IMR-90 (cell line): Measurements from ENCODE around the gene LGALS9. TPM values are rescaled to one million over a fixed set of nuclear protein-coding genes. Genes with fewer than 3 reads are reported as not detected.

Experiments used
- ATAC-seq: fragments of 200-7000 bp; cut with Tn5 transposase; 2 replicates; pipeline ENCODE4 v1.9.1; 2020; ENCODE audit warnings: low read depth, mild to moderate bottlenecking, moderate library complexity
- BruUV-seq: library from RNA; stranded (reverse); fragments of 400-500 nt; replicated peaks from 2 replicates; lab custom pipeline; 2021; lab: Mats Ljungman, UMichigan
- CTCF ChIA-PET: fragments of 300-600 bp; formaldehyde crosslinking; extraction: SDS; loops from one replicate; lab custom pipeline; 2021; ENCODE audit warnings: antibody characterized with exemption; lab: Yijun Ruan, JAX
- POLR2A ChIA-PET: fragments of 300-600 bp; sonication (Branson Sonifier 250); formaldehyde crosslinking; loops from one replicate; lab custom pipeline; 2022; ENCODE audit warnings: antibody characterized with exemption; ENCODE audit not compliant: unreplicated experiment; lab: Charles Lee
- DNase-seq: peaks from one replicate; pipeline ENCODE4 v3.0.0; 2013
- H2AFZ ChIP-seq: replicated peaks from 2 replicates; pipeline ENCODE3; 2013; ENCODE audit warnings: low read length, mild to moderate bottlenecking; ENCODE audit not compliant: poor library complexity
- H2AK5ac ChIP-seq: 2 replicates; pipeline ENCODE4 v1.6.1; 2013; ENCODE audit warnings: low read depth, low read length, inconsistent platforms
- H2AK9ac ChIP-seq: replicated peaks from 2 replicates; pipeline ENCODE3; 2013; ENCODE audit warnings: mild to moderate bottlenecking, low read depth, low read length, moderate library complexity; ENCODE audit not compliant: poor library complexity
- H2BK120ac ChIP-seq: 2 replicates; pipeline ENCODE4 v1.6.1; 2013; ENCODE audit warnings: low read depth, low read length, inconsistent platforms
- H2BK15ac ChIP-seq: 3 replicates; pipeline ENCODE4 v1.6.1; 2013; ENCODE audit warnings: low read depth, low read length, inconsistent platforms
- H2BK20ac ChIP-seq: 2 replicates; pipeline ENCODE4 v1.6.1; 2013; ENCODE audit warnings: low read depth, mild to moderate bottlenecking, inconsistent platforms, low read length, moderate library complexity
- H2BK5ac ChIP-seq: 2 replicates; pipeline ENCODE4 v1.6.1; 2013; ENCODE audit warnings: mild to moderate bottlenecking, low read depth, low read length, inconsistent platforms; ENCODE audit not compliant: poor library complexity, severe bottlenecking
- H3K14ac ChIP-seq: replicated peaks from 2 replicates; pipeline ENCODE4 v1.6.1; 2013; ENCODE audit warnings: low read depth, low read length, inconsistent platforms
- H3K18ac ChIP-seq: 2 replicates; pipeline ENCODE4 v1.6.1; 2013; ENCODE audit warnings: low read depth, low read length, control low read depth
- H3K23ac ChIP-seq: 2 replicates; pipeline ENCODE4 v1.6.1; 2013; ENCODE audit warnings: low read depth, low read length, inconsistent platforms
- H3K27ac ChIP-seq: 2 replicates; pipeline ENCODE4 v1.5.1; 2013; ENCODE audit warnings: mild to moderate bottlenecking, control low read depth, low read length; ENCODE audit not compliant: insufficient read depth
- H3K27me3 ChIP-seq: 2 replicates; pipeline ENCODE4 v1.6.1; 2013; ENCODE audit warnings: low read length; ENCODE audit not compliant: control insufficient read depth, insufficient read depth
- H3K36me3 ChIP-seq: 2 replicates; pipeline ENCODE4 v1.6.1; 2013; ENCODE audit warnings: low read length, mixed read lengths; ENCODE audit not compliant: control insufficient read depth, insufficient read depth
- H3K4ac ChIP-seq: 2 replicates; pipeline ENCODE4 v1.6.1; 2013; ENCODE audit warnings: low read depth, low read length, inconsistent platforms
- H3K4me1 ChIP-seq: 2 replicates; pipeline ENCODE4 v1.6.1; 2013; ENCODE audit warnings: low read length, mixed read lengths; ENCODE audit not compliant: control insufficient read depth, insufficient read depth
- H3K4me2 ChIP-seq: 2 replicates; pipeline ENCODE4 v1.6.1; 2013; ENCODE audit warnings: low read depth, mild to moderate bottlenecking, control low read depth, low read length, moderate library complexity
- H3K4me3 ChIP-seq: 2 replicates; pipeline ENCODE4 v1.5.1; 2013; ENCODE audit warnings: low read depth, mild to moderate bottlenecking, control low read depth, low read length, moderate library complexity; ENCODE audit not compliant: insufficient read depth
- H3K56ac ChIP-seq: 2 replicates; pipeline ENCODE4 v1.6.1; 2013; ENCODE audit warnings: low read length, inconsistent platforms; ENCODE audit not compliant: insufficient read depth; ENCODE audit errors: extremely low read depth
- H3K79me1 ChIP-seq, 2 experiments: 2 replicates each; pipeline ENCODE4 v1.6.1; 2013; ENCODE audit warnings: low read length in 2 of 2, inconsistent platforms in 1 of 2, low read depth in 1 of 2
- H3K9ac ChIP-seq: 2 replicates; pipeline ENCODE4 v1.6.1; 2013; ENCODE audit warnings: low read depth, low read length, control low read depth
- H3K9me1 ChIP-seq: 2 replicates; pipeline ENCODE4 v1.6.1; 2013; ENCODE audit warnings: low read length, inconsistent platforms; ENCODE audit not compliant: insufficient read depth
- H3K9me3 ChIP-seq: 2 replicates; pipeline ENCODE4 v1.6.1; 2013; ENCODE audit warnings: low read length; ENCODE audit not compliant: control insufficient read depth, insufficient read depth
- H4K20me1 ChIP-seq: 2 replicates; pipeline ENCODE4 v1.6.1; 2013; ENCODE audit warnings: low read length, inconsistent platforms; ENCODE audit not compliant: insufficient read depth
- H4K5ac ChIP-seq: 2 replicates; pipeline ENCODE4 v1.6.1; 2013; ENCODE audit warnings: mild to moderate bottlenecking, low read depth, low read length, control low read depth
- H4K8ac ChIP-seq, 2 experiments: 2 replicates each; pipeline ENCODE4 v1.6.1; 2013; ENCODE audit warnings: low read depth in 2 of 2, low read length in 2 of 2, control low read depth in 1 of 2, inconsistent platforms in 1 of 2
- H4K91ac ChIP-seq: 2 replicates; pipeline ENCODE4 v1.6.1; 2013; ENCODE audit warnings: low read depth, low read length, inconsistent platforms; ENCODE audit not compliant: insufficient read depth
- BHLHE40 ChIP-seq: fragments of 150-350 bp; IDR thresholded peaks from 2 replicates; pipeline ENCODE4 v1.6.1; 2016; ENCODE audit warnings: mild to moderate bottlenecking, low read depth, low read length
- FOS ChIP-seq: fragments of 150-350 bp; IDR thresholded peaks from 2 replicates; pipeline ENCODE4 v1.6.1; 2016; ENCODE audit warnings: low read depth, low read length
- MXI1 ChIP-seq: IDR thresholded peaks from 2 replicates; pipeline ENCODE4 v1.6.1; 2012; ENCODE audit warnings: low read depth, mild to moderate bottlenecking, low read length, moderate library complexity, borderline replicate concordance
- NFE2L2 ChIP-seq: fragments of 150-350 bp; IDR thresholded peaks from 2 replicates; pipeline ENCODE4 v1.6.1; 2016; ENCODE audit warnings: low read depth, mild to moderate bottlenecking, low read length
- RAD21 ChIP-seq: IDR thresholded peaks from 2 replicates; pipeline ENCODE4 v1.6.1; 2012; ENCODE audit warnings: low read length, improper control_type of control experiment
- SMC3 ChIP-seq: fragments of 150-350 bp; IDR thresholded peaks from 2 replicates; pipeline ENCODE4 v1.6.1; 2016; ENCODE audit warnings: low read depth, mild to moderate bottlenecking, antibody characterized with exemption, low read length, moderate library complexity
- WGBS, 2 experiments: methylation state at CpG; one replicate each; pipeline versions ENCODE4 v1.1.5 to v1.1.7; 2013; ENCODE audit warnings: missing lambda C conversion rate in 2 of 2; ENCODE audit not compliant: insufficient read length in 1 of 2; ENCODE audit errors: extremely low coverage in 2 of 2; 5-methylcytosine and 5-hydroxymethylcytosine counted together
- dilution Hi-C: fragments of 300-500 bp; cut with HindIII; formaldehyde crosslinking; loops from one replicate; pipeline ENCODE4 v1.14.3; 2018; ENCODE audit warnings: low sequenced_read_pairs; ENCODE audit not compliant: unreplicated experiment
- in situ Hi-C: fragments of 300-500 bp; cut with MboI; formaldehyde crosslinking; loops from 3 replicates; pipeline ENCODE4 v1.14.3; 2019; ENCODE audit warnings: low sequenced_read_pairs, inconsistent platforms, mixed read lengths
- intact Hi-C: fragments of 100-400 bp; cut with micrococcal nuclease; formaldehyde crosslinking; loops from 2 replicates; pipeline ENCODE4 v1.10.0; 2022
- polyA plus RNA-seq, 3 experiments: library from polyadenylated mRNA; depleted of rRNA; stranded (reverse); fragments of >200 nt; gene quantifications; 2 replicates each; pipeline ENCODE4 v1.2.3, GENCODE V29; 2012; ENCODE audit warnings: low replicate concordance in 1 of 3
- total RNA-seq: library from RNA; depleted of rRNA; stranded (reverse); fragments of >200 nt; gene quantifications from 2 replicates; pipeline ENCODE4 v1.2.3, GENCODE V29; 2012
- TF ChIP-seq, protein P1 (sequence below): fragments of 150-350 bp; IDR thresholded peaks from 2 replicates; pipeline ENCODE4 v1.6.1; 2017; ENCODE audit warnings: mild to moderate bottlenecking, antibody characterized with exemption, low read length, low read depth
- TF ChIP-seq, protein P2 (sequence below): conservative IDR thresholded peaks from 2 replicates; pipeline ENCODE4 v1.5.1; 2012; ENCODE audit warnings: mild to moderate bottlenecking, low read depth, low read length, improper control_type of control experiment

The LGALS9 gene
- total and polyA plus RNA-seq, 2 of the 4 experiments (the other 2 are of a cell fraction): 0.54 to 2.5 TPM

DNA sequence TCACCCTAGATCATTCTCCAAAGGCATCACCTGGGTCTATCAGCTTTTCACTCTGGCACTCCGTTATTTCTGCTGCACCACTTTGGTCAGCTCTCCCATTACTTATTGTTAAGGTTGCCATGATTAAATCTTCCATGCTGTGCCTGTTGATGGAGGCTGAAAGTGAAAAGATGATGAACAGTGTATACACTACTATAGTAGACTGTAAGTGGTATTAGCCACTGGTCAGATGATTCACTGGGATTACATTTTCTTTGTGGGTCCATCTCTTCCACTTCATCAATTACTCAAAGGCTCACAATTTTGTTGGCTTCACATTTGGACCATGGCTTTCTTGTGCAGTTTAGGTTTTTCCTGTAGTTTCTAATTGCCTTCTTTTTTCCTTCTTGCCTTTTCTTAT, 15.9 kb upstream of the LGALS9 start:
- Histone ChIP-seq H4K8ac (no peak overlapping the region), H3K27ac (no peak overlapping the region), H3K9me1 (no peaks in the 10 kb centered on the region; the same call in 1 of the 2 replicates), H4K91ac (no peak overlapping the region), H3K9me3 (no peaks in the 10 kb centered on the region), H2BK120ac (no peak overlapping the region), H3K36me3 (peaks cover 72% of the 10 kb centered on the region), H3K4me1 (peaks cover 8% of the 10 kb centered on the region; the same call in 1 of the 2 replicates), H3K4ac (no peak overlapping the region), H2AK5ac (no peak overlapping the region), H2AK9ac (no peak overlapping the region), H4K20me1 (no peaks in the 10 kb centered on the region; the same call in 1 of the 2 replicates), H3K79me1 (no peaks in the 10 kb centered on the region; a peak in 1 of 4 replicates), H3K18ac (no peak overlapping the region), H2AFZ (no peak overlapping the region), H2BK5ac (no peak overlapping the region), H3K14ac (no peak overlapping the region), H3K4me3 (no peak overlapping the region), H2BK20ac (no peak overlapping the region), H3K27me3 (no peaks in the 10 kb centered on the region), H3K9ac (no peak overlapping the region), H3K4me2 (no peak overlapping the region), H4K5ac (no peak overlapping the region), H2BK15ac (no peak overlapping the region), H3K23ac (no peak overlapping the region), H3K56ac (no peak overlapping the region)
- ATAC-seq: no peak
- intact Hi-C loops (no loop called here), dilution Hi-C loops (no loop called here), in situ Hi-C loops (no loop called here)
- BruUV-seq: no TSS peak
- ChIA-PET POLR2A (no interaction called here), CTCF (interaction anchor here (0.6 kb wide), 1 partner anchor 47 kb away, joined by 3 read pairs; no protein-coding TSS in a partner anchor)
- no peak for TF ChIP-seq FOS
- no peak for TF ChIP-seq MXI1
- TF ChIP-seq, protein P1, sequence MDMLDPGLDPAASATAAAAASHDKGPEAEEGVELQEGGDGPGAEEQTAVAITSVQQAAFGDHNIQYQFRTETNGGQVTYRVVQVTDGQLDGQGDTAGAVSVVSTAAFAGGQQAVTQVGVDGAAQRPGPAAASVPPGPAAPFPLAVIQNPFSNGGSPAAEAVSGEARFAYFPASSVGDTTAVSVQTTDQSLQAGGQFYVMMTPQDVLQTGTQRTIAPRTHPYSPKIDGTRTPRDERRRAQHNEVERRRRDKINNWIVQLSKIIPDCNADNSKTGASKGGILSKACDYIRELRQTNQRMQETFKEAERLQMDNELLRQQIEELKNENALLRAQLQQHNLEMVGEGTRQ: no peak
- TF ChIP-seq, protein P2, sequence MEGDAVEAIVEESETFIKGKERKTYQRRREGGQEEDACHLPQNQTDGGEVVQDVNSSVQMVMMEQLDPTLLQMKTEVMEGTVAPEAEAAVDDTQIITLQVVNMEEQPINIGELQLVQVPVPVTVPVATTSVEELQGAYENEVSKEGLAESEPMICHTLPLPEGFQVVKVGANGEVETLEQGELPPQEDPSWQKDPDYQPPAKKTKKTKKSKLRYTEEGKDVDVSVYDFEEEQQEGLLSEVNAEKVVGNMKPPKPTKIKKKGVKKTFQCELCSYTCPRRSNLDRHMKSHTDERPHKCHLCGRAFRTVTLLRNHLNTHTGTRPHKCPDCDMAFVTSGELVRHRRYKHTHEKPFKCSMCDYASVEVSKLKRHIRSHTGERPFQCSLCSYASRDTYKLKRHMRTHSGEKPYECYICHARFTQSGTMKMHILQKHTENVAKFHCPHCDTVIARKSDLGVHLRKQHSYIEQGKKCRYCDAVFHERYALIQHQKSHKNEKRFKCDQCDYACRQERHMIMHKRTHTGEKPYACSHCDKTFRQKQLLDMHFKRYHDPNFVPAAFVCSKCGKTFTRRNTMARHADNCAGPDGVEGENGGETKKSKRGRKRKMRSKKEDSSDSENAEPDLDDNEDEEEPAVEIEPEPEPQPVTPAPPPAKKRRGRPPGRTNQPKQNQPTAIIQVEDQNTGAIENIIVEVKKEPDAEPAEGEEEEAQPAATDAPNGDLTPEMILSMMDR: no peak
- TF ChIP-seq SMC3: no peak
- no peak for TF ChIP-seq BHLHE40
- no peak for TF ChIP-seq NFE2L2
- TF ChIP-seq RAD21: no peak
- WGBS, 2 experiments: no CpG with 5 or more reads among the region's 1 CpG
- peak; percentile 11 for DNase-seq
